ENCODE data around the gene ZNF599.

The ZNF599 gene

DNA sequence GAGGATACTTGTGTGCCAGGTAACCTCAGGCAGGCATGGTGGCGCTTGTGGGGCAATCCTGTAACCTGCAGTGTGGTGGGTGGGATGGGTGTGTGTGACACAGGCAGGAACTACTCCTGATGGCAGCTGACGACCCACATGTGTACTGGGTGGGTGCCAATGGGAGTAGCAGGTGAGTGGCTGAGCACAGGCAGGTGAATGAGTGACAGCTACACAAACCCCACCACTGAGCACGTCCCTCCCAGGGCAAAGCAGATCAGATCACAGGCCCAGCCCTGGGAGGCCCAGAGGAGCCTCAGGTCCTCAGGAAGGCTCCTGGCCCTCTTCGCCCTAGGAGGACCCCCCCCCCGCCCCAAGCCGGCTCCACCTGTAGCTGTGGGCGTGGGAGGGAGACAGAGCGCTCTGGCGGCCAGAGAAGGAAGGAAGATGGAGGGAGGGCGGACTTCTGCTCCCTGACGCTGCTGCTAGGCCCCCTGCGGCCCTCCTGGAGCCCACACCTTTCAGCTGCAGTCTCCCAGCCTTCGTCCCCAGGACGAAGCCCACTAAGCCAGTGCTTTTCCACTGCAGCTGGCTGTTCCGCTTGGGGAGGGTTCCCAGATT is 40.3 kb downstream of the ZNF599 start:
- H3K79me2 ChIP-seq (ENCODE audit: control insufficient read depth, insufficient read depth, low read length, poor library complexity) = peaks cover 3% of the 10 kb centered on the region
- WGBS (ENCODE audit: extremely low coverage, insufficient coverage, insufficient read length) = no CpG with 5 or more reads among the region's 15 CpGs
- no peak overlapping the region for H4K12ac ChIP-seq (ENCODE audit: low read depth, low read length)
- no peak overlapping the region for H4K91ac ChIP-seq (ENCODE audit: low read depth, low read length)
- no peak overlapping the region for H3K27ac ChIP-seq (ENCODE audit: low read depth, low read length)
- H3K4me2 ChIP-seq (ENCODE audit: low read length) = peak overlapping the region; percentile 79
- no peak overlapping the region for H3K18ac ChIP-seq (ENCODE audit: low read length)
- H3K9ac ChIP-seq (ENCODE audit: low read length) = no peak overlapping the region
- peaks cover 3 to 6% of the 10 kb centered on the region in 2 experiments for H3K4me1 ChIP-seq (ENCODE audit: control insufficient read depth in 1 of 2, insufficient read depth in 2 of 2, low read length in 2 of 2)
- H2AK5ac ChIP-seq (ENCODE audit: low read length) = no peak overlapping the region
- peak overlapping the region; percentile 81 for H4K8ac ChIP-seq (ENCODE audit: low read depth, low read length)
- H3K27me3 ChIP-seq (ENCODE audit: insufficient read depth, low read length) = no peaks in the 10 kb centered on the region
- H3K4ac ChIP-seq (ENCODE audit: low read depth, low read length) = no peak overlapping the region
- no peak overlapping the region for H3K23ac ChIP-seq (ENCODE audit: low read length)
- H2AFZ ChIP-seq (ENCODE audit: insufficient read depth, low read length, poor library complexity) = no peak overlapping the region
- DNase-seq = no peak
- H3K9me3 ChIP-seq (ENCODE audit: insufficient read depth, low read depth, low read length) = peaks cover 3% of the 10 kb centered on the region
- H2BK12ac ChIP-seq (ENCODE audit: low read length) = no peak overlapping the region
- H3K36me3 ChIP-seq (ENCODE audit: control insufficient read depth in 1 of 2, insufficient read depth in 2 of 2, low read length in 2 of 2) = no peaks in the 10 kb centered on the region
- no peak overlapping the region for H3K14ac ChIP-seq (ENCODE audit: low read length)
- no peak overlapping the region for H2BK120ac ChIP-seq (ENCODE audit: insufficient read depth, low read length, poor library complexity)
- peaks cover 7% of the 10 kb centered on the region for H3K79me1 ChIP-seq (ENCODE audit: low read length)
- no peak overlapping the region for H2BK5ac ChIP-seq (ENCODE audit: low read depth, low read length, poor library complexity)
- no peak overlapping the region for H3K4me3 ChIP-seq (ENCODE audit: low read depth, low read length)

DNA sequence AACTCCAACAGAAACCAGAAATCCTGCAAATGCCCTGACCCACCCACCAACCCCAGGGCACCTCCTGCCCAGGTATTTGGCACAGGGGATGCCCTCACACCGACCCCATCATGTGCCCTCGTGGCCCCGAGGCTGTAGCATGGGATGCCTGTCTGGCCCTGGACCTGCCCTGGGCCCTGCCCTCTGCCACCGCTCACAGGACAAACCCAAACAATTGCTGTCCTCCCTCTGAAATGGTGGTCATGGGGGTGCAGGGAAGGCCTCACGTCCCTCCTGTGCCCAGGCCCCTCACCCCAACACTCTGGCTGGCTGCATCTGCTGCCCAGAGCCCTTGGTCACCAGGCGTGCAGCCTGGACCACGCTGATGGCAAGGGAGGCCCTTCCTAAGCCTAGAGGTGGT is 41.1 kb downstream of the ZNF599 start:
- Histone ChIP-seq H3K4ac (ENCODE audit: low read depth, low read length) (no peak overlapping the region), H3K4me3 (ENCODE audit: low read depth, low read length) (no peak overlapping the region), H3K4me2 (ENCODE audit: low read length) (no peak overlapping the region), H2AK5ac (ENCODE audit: low read length) (no peak overlapping the region), H3K27ac (ENCODE audit: low read depth, low read length) (no peak overlapping the region), H2BK12ac (ENCODE audit: low read length) (no peak overlapping the region), H3K14ac (ENCODE audit: low read length) (no peak overlapping the region), H3K18ac (ENCODE audit: low read length) (no peak overlapping the region), H3K4me1 (ENCODE audit: control insufficient read depth in 1 of 2, insufficient read depth in 2 of 2, low read length in 2 of 2) (peaks cover 3 to 6% of the 10 kb centered on the region in 2 experiments), H4K91ac (ENCODE audit: low read depth, low read length) (no peak overlapping the region), H3K27me3 (ENCODE audit: insufficient read depth, low read length) (no peaks in the 10 kb centered on the region), H3K9me3 (ENCODE audit: insufficient read depth, low read depth, low read length) (peaks cover 3% of the 10 kb centered on the region), H2BK5ac (ENCODE audit: low read depth, low read length, poor library complexity) (no peak overlapping the region), H2BK120ac (ENCODE audit: insufficient read depth, low read length, poor library complexity) (no peak overlapping the region), H3K36me3 (ENCODE audit: control insufficient read depth in 1 of 2, insufficient read depth in 2 of 2, low read length in 2 of 2) (no peaks in the 10 kb centered on the region), H2AFZ (ENCODE audit: insufficient read depth, low read length, poor library complexity) (no peak overlapping the region), H4K8ac (ENCODE audit: low read depth, low read length) (no peak overlapping the region), H3K23ac (ENCODE audit: low read length) (no peak overlapping the region), H3K79me2 (ENCODE audit: control insufficient read depth, insufficient read depth, low read length, poor library complexity) (peaks cover 3% of the 10 kb centered on the region), H3K9ac (ENCODE audit: low read length) (no peak overlapping the region), H3K79me1 (ENCODE audit: low read length) (peaks cover 7% of the 10 kb centered on the region), H4K12ac (ENCODE audit: low read depth, low read length) (no peak overlapping the region)
- no CpG with 5 or more reads among the region's 7 CpGs for WGBS (ENCODE audit: extremely low coverage, insufficient coverage, insufficient read length)
- no peak for DNase-seq

DNA sequence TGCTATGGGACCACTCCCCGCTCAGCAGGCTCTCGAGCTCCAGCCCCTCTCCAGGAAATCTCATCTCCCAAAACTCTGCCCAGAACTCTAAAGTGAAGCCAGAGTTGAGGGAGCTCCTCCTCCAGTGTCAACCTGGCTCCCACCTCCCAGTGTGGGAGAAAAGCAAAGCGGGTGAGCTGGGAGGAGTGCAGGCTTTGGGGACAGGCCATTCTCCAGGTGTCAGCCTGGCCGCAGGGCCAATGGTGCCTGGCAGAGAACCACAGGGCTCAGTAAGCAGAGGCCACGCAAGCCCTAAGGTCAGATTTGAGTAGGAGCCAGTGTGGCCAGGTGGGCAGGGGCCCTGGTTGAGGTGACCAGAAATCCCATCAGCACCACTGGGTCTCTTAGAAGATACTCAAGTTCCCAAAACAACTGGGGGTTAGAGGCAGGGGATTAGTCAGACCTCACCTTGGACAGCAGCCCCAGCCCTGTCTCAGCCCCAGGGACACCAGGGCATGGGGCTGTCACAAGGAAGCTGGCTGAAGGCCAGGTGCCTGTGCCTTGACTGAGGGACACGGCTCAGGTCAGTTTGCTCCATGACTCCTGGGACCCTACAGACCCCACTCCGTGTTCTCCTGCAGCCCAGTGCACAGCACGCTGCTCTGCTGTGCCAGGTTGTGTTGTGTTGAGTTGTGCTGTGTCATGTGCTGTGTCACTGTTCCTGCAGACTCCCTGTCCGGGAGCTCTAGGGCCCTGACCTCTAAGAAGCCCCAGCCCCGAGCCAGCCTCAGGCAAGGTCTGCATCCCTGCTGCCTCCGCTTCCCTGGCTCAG is 41.8 kb downstream of the ZNF599 start:
- H3K27me3 ChIP-seq (ENCODE audit: insufficient read depth, low read length) = no peaks in the 10 kb centered on the region
- H3K79me1 ChIP-seq (ENCODE audit: low read length) = peaks cover 7% of the 10 kb centered on the region
- H3K36me3 ChIP-seq (ENCODE audit: control insufficient read depth in 1 of 2, insufficient read depth in 2 of 2, low read length in 2 of 2) = no peaks in the 10 kb centered on the region
- H3K9ac ChIP-seq (ENCODE audit: low read length) = no peak overlapping the region
- H3K14ac ChIP-seq (ENCODE audit: low read length) = no peak overlapping the region
- H3K4me2 ChIP-seq (ENCODE audit: low read length) = no peak overlapping the region
- no peak overlapping the region for H2BK12ac ChIP-seq (ENCODE audit: low read length)
- H4K91ac ChIP-seq (ENCODE audit: low read depth, low read length) = no peak overlapping the region
- no peak overlapping the region for H4K8ac ChIP-seq (ENCODE audit: low read depth, low read length)
- no peak overlapping the region for H3K23ac ChIP-seq (ENCODE audit: low read length)
- no peak overlapping the region for H2AK5ac ChIP-seq (ENCODE audit: low read length)
- H3K4me1 ChIP-seq (ENCODE audit: control insufficient read depth in 1 of 2, insufficient read depth in 2 of 2, low read length in 2 of 2) = peaks cover 3 to 6% of the 10 kb centered on the region in 2 experiments
- no peak overlapping the region for H3K18ac ChIP-seq (ENCODE audit: low read length)
- H3K9me3 ChIP-seq (ENCODE audit: insufficient read depth, low read depth, low read length) = peaks cover 6% of the 10 kb centered on the region
- H2AFZ ChIP-seq (ENCODE audit: insufficient read depth, low read length, poor library complexity) = no peak overlapping the region
- no peak overlapping the region for H3K4ac ChIP-seq (ENCODE audit: low read depth, low read length)
- no peak overlapping the region for H2BK120ac ChIP-seq (ENCODE audit: insufficient read depth, low read length, poor library complexity)
- H3K79me2 ChIP-seq (ENCODE audit: control insufficient read depth, insufficient read depth, low read length, poor library complexity) = peaks cover 3% of the 10 kb centered on the region
- WGBS (ENCODE audit: extremely low coverage, insufficient coverage, insufficient read length) = no CpG with 5 or more reads among the region's 11 CpGs
- no peak overlapping the region for H3K27ac ChIP-seq (ENCODE audit: low read depth, low read length)
- H4K12ac ChIP-seq (ENCODE audit: low read depth, low read length) = no peak overlapping the region
- H2BK5ac ChIP-seq (ENCODE audit: low read depth, low read length, poor library complexity) = no peak overlapping the region
- no peak overlapping the region for H3K4me3 ChIP-seq (ENCODE audit: low read depth, low read length)
- no peak for DNase-seq

GRCh38 chr19:34725400-34725799 is 47.6 kb downstream of the ZNF599 start:
- H3K4me2 ChIP-seq (ENCODE audit: low read length) = no peak overlapping the region
- H3K9me3 ChIP-seq (ENCODE audit: insufficient read depth, low read depth, low read length) = peaks cover 16% of the 10 kb centered on the region
- no peak overlapping the region for H3K14ac ChIP-seq (ENCODE audit: low read length)
- no peak overlapping the region for H2BK120ac ChIP-seq (ENCODE audit: insufficient read depth, low read length, poor library complexity)
- H2AFZ ChIP-seq (ENCODE audit: insufficient read depth, low read length, poor library complexity) = no peak overlapping the region
- H4K12ac ChIP-seq (ENCODE audit: low read depth, low read length) = no peak overlapping the region
- no peaks in the 10 kb centered on the region for H3K79me1 ChIP-seq (ENCODE audit: low read length)
- H3K27me3 ChIP-seq (ENCODE audit: insufficient read depth, low read length) = no peaks in the 10 kb centered on the region
- no peak overlapping the region for H2AK5ac ChIP-seq (ENCODE audit: low read length)
- H3K79me2 ChIP-seq (ENCODE audit: control insufficient read depth, insufficient read depth, low read length, poor library complexity) = no peaks in the 10 kb centered on the region
- no peak overlapping the region for H3K27ac ChIP-seq (ENCODE audit: low read depth, low read length)
- H3K4me1 ChIP-seq (ENCODE audit: control insufficient read depth in 1 of 2, insufficient read depth in 2 of 2, low read length in 2 of 2) = no peaks in the 10 kb centered on the region
- H2BK12ac ChIP-seq (ENCODE audit: low read length) = no peak overlapping the region
- H3K9ac ChIP-seq (ENCODE audit: low read length) = no peak overlapping the region
- H4K8ac ChIP-seq (ENCODE audit: low read depth, low read length) = no peak overlapping the region
- DNase-seq = no peak
- no peak overlapping the region for H3K18ac ChIP-seq (ENCODE audit: low read length)
- no peak overlapping the region for H4K91ac ChIP-seq (ENCODE audit: low read depth, low read length)
- H2BK5ac ChIP-seq (ENCODE audit: low read depth, low read length, poor library complexity) = no peak overlapping the region
- no CpG with 5 or more reads among the region's 6 CpGs for WGBS (ENCODE audit: extremely low coverage, insufficient coverage, insufficient read length)
- H3K4me3 ChIP-seq (ENCODE audit: low read depth, low read length) = no peak overlapping the region
- H3K36me3 ChIP-seq (ENCODE audit: control insufficient read depth in 1 of 2, insufficient read depth in 2 of 2, low read length in 2 of 2) = no peaks in the 10 kb centered on the region
- H3K4ac ChIP-seq (ENCODE audit: low read depth, low read length) = no peak overlapping the region
- no peak overlapping the region for H3K23ac ChIP-seq (ENCODE audit: low read length)
